Liver (tissue), 9 donors: ENCODE results near the gene RO60. TPM values are rescaled to one million over a fixed set of nuclear protein-coding genes. Genes with fewer than 3 reads are reported as not detected.
"Not testable (repeated sequence)": the region's sequence is repeated elsewhere in the genome, so short reads cannot be mapped to it uniquely, and the experiment has no call there.

ENCODE experiments used
- DNase-seq: peaks from one replicate; pipeline ENCODE4 v3.0.0-alpha.2; 2017; ENCODE audit warnings: low spot score
- H3K27ac ChIP-seq, 2 donors: one replicate each; pipeline ENCODE4 v1.7.0; 2013; ENCODE audit warnings: inconsistent platforms in 2 of 2, low read length in 2 of 2, control low read depth in 1 of 2, low read depth in 1 of 2, mild to moderate bottlenecking in 1 of 2
- H3K27me3 ChIP-seq, 4 donors: one replicate each; pipeline versions ENCODE4 v1.6.1 to v1.7.0; 2013; ENCODE audit warnings: low read length in 3 of 4, inconsistent platforms in 1 of 4, mild to moderate bottlenecking in 1 of 4, moderate library complexity in 1 of 4; ENCODE audit not compliant: control insufficient read depth in 4 of 4, insufficient read depth in 4 of 4
- H3K36me3 ChIP-seq, 4 donors: one replicate each; pipeline versions ENCODE4 v1.6.1 to v1.7.0; 2013; ENCODE audit warnings: low read length in 3 of 4, mild to moderate bottlenecking in 3 of 4, low read depth in 1 of 4, moderate library complexity in 1 of 4; ENCODE audit not compliant: control insufficient read depth in 4 of 4, insufficient read depth in 3 of 4
- H3K4me1 ChIP-seq, 4 donors: one replicate each; pipeline versions ENCODE4 v1.6.1 to v1.7.0; 2013; ENCODE audit warnings: low read length in 3 of 4, mild to moderate bottlenecking in 3 of 4, moderate library complexity in 1 of 4; ENCODE audit not compliant: control insufficient read depth in 4 of 4, insufficient read depth in 4 of 4
- H3K4me3 ChIP-seq, 3 donors: one replicate each; pipeline versions ENCODE4 v1.6.1 to v1.7.0; 2013; ENCODE audit warnings: low read length in 3 of 3, control low read depth in 1 of 3, low read depth in 1 of 3, mild to moderate bottlenecking in 1 of 3
- H3K9ac ChIP-seq, 2 donors: one replicate each; pipeline ENCODE4 v1.7.0; 2013; ENCODE audit warnings: low read length in 2 of 2, mild to moderate bottlenecking in 2 of 2, moderate library complexity in 2 of 2, control low read depth in 1 of 2, low read depth in 1 of 2
- H3K9me3 ChIP-seq, 4 donors: one replicate each; pipeline versions ENCODE4 v1.6.1 to v1.7.0; 2013; ENCODE audit warnings: low read length in 3 of 4; ENCODE audit not compliant: control insufficient read depth in 4 of 4
- ATF3 ChIP-seq: IDR thresholded peaks from 2 replicates; pipeline ENCODE4 v1.6.1; 2016; ENCODE audit warnings: antibody characterized with exemption
- CTCF ChIP-seq: fragments of 150-350 bp; IDR thresholded peaks from 2 replicates; pipeline ENCODE4 v1.5.1; 2017; ENCODE audit warnings: improper control_type of control experiment, low read depth, low read length; ENCODE audit not compliant: missing input control
- GABPA ChIP-seq, 2 donors: IDR thresholded peaks in 1 of 2; conservative IDR thresholded peaks in 1 of 2; 2 replicates each; pipeline ENCODE4 v1.6.1; 2016; ENCODE audit warnings: antibody characterized with exemption in 2 of 2, mild to moderate bottlenecking in 1 of 2, moderate library complexity in 1 of 2
- HNF4A ChIP-seq, 2 donors: conservative IDR thresholded peaks; 2 replicates each; pipeline ENCODE4 v1.6.1; 2016; ENCODE audit warnings: antibody characterized with exemption in 2 of 2, mild to moderate bottlenecking in 2 of 2
- HNF4G ChIP-seq: IDR thresholded peaks from 2 replicates; pipeline ENCODE4 v1.6.1; 2016; ENCODE audit warnings: antibody characterized with exemption
- JUND ChIP-seq, 2 donors: IDR thresholded peaks; 2 replicates each; pipeline ENCODE4 v1.6.1; 2016; ENCODE audit warnings: antibody characterized with exemption in 2 of 2
- RAD21 ChIP-seq, 2 donors: IDR thresholded peaks; 2 replicates each; pipeline ENCODE4 v1.6.1; 2016; ENCODE audit warnings: antibody characterized with exemption in 2 of 2, mild to moderate bottlenecking in 2 of 2
- REST ChIP-seq: IDR thresholded peaks from 2 replicates; pipeline ENCODE4 v1.6.1; 2016; ENCODE audit warnings: antibody characterized with exemption, mild to moderate bottlenecking
- SP1 ChIP-seq: IDR thresholded peaks from 2 replicates; pipeline ENCODE4 v1.6.1; 2018; ENCODE audit warnings: antibody characterized with exemption, mild to moderate bottlenecking
- YY1 ChIP-seq: IDR thresholded peaks from 2 replicates; pipeline ENCODE4 v1.6.1; 2016; ENCODE audit warnings: antibody characterized with exemption, mild to moderate bottlenecking
- WGBS: extraction: QIAGEN DNeasy Blood & Tissue Kit; methylation state at CpG from one replicate; pipeline ENCODE4 v1.1.7; 2013; 5-methylcytosine and 5-hydroxymethylcytosine counted together
- polyA plus RNA-seq, 2 donors: library from polyadenylated mRNA; stranded (reverse) in 1 of 2; unstranded in 1 of 2; fragments of 200-250 nt in 1 of 2; fragments of >200 nt in 1 of 2; fragmentation: Nextera tagmentation in 1 of 2; extraction: Ambion mirVana in 1 of 2; gene quantifications; one replicate each; pipeline versions ENCODE4 v1.2.1 to v1.2.3, GENCODE V29; 2013 to 2015
- total RNA-seq, 2 donors: library from RNA; depleted of rRNA; stranded (reverse); fragments of >200 nt; gene quantifications; one replicate each; pipeline ENCODE4 v1.2.3, GENCODE V29; 2014
- donor health status: healthy.
- donor health status: healthy.
- donor health status: healthy.
- donor health status: healthy.
- donor health status: healthy.

RO60 gene
- total and polyA plus RNA-seq, 4 donors: 5.9 to 121 (median 34.9) TPM

- TF ChIP-seq REST (peak; percentile 12), SP1 (peak; percentile 55), JUND (IDR thresholded peaks at IDR 0.05) (no peak), YY1 (peak; percentile 10), HNF4G (peak; percentile 42), GABPA (IDR thresholded peaks at IDR 0.05 in 1 of 2, conservative IDR thresholded peaks at IDR 0.05 in 1 of 2) (no peak)
Measured at GRCh38 chr1:193025218-193025617, 34.2 kb upstream of the RO60 start (continued).

GRCh38 chr1:193030280-193030679, 29.1 kb upstream of the RO60 start:
- TF ChIP-seq ATF3 (no peak), SP1 (no peak), REST (no peak)
- WGBS: 79% methylated on average over 1 of the region's 1 CpG

GRCh38 chr1:193031431-193031830, 28.0 kb upstream of the RO60 start:
- Histone ChIP-seq H3K9me3 (no peaks in the 10 kb centered on the region), H3K9ac (no peak overlapping the region), H3K27ac (no peak overlapping the region), H3K36me3 (peaks cover 0 to 4% (median 3%) of the 10 kb centered on the region in 4 donors), H3K27me3 (no peaks in the 10 kb centered on the region), H3K4me1 (peaks cover 0 to 6% (median 4%) of the 10 kb centered on the region in 4 donors), H3K4me3 (no peak overlapping the region)
- peak; percentile 44 to 61 for TF ChIP-seq RAD21 (IDR thresholded peaks at IDR 0.05)
- TF ChIP-seq CTCF: peak; percentile 12
- TF ChIP-seq HNF4A (conservative IDR thresholded peaks at IDR 0.05): no peak
- 86% methylated on average over 2 of the region's 2 CpGs for WGBS
- DNase-seq: no peak

More at GRCh38 chr1:193030280-193030679, 29.1 kb upstream of the RO60 start:
- H3K4me1 ChIP-seq: peaks cover 0 to 2% (median 1%) of the 10 kb centered on the region in 4 donors
- no peak overlapping the region for H3K27ac ChIP-seq
- H3K9me3 ChIP-seq: no peaks in the 10 kb centered on the region
- H3K4me3 ChIP-seq: no peak overlapping the region
- no peaks in the 10 kb centered on the region for H3K27me3 ChIP-seq
- no peak overlapping the region for H3K9ac ChIP-seq
- no peak for DNase-seq
- H3K36me3 ChIP-seq: peaks cover 0 to 4% (median 3%) of the 10 kb centered on the region in 4 donors

GRCh38 chr1:193032643-193033427, 26.6 kb upstream of the RO60 start:
- H3K4me3 ChIP-seq, DNase-seq, H3K9ac ChIP-seq, H3K27me3 ChIP-seq, H3K36me3 ChIP-seq, H3K9me3 ChIP-seq, H3K27ac ChIP-seq: not testable (repeated sequence)
- peaks cover 0 to 14% (median 10%) of the 10 kb centered on the region in 4 donors for H3K4me1 ChIP-seq
- 96% methylated on average over 9 of the region's 9 CpGs for WGBS
